Measurements from ENCODE around the gene PTGR3.
"Not testable (repeated sequence)": the region's sequence is repeated elsewhere in the genome, so short reads cannot be mapped to it uniquely, and the experiment has no call there.

Gene PTGR3

GRCh38 chr18:75202696-75203365 is 6.1 kb downstream of the PTGR3 start:
- no peak for DNase-seq (ENCODE audit: low read depth)

GRCh38 chr18:75201282-75202270 is 7.4 kb downstream of the PTGR3 start:
- no peak for DNase-seq (ENCODE audit: low read depth)

- DNase-seq (ENCODE audit: low read depth) = no peak
These were observed 8.2 kb downstream of the PTGR3 start for GRCh38 chr18:75200605-75201280.

- no peak for DNase-seq (ENCODE audit: low read depth)
These were observed 8.9 kb downstream of the PTGR3 start for GRCh38 chr18:75200071-75200470.

GRCh38 chr18:75199327-75199726 is 9.6 kb downstream of the PTGR3 start:
- no peak for DNase-seq (ENCODE audit: low read depth)

- DNase-seq (ENCODE audit: low read depth) = no peak
These were observed 10.9 kb downstream of the PTGR3 start for GRCh38 chr18:75198036-75198435.

GRCh38 chr18:75192899-75193298 is 16.0 kb downstream of the PTGR3 start:
- no peak for DNase-seq (ENCODE audit: low read depth)

GRCh38 chr18:75189696-75190095 is 19.2 kb downstream of the PTGR3 start:
- DNase-seq (ENCODE audit: low read depth) = no peak

GRCh38 chr18:75187702-75188101 is 21.2 kb downstream of the PTGR3 start:
- not testable (repeated sequence) for DNase-seq (ENCODE audit: low read depth)

- no peak for DNase-seq (ENCODE audit: low read depth)
These were observed 23.5 kb downstream of the PTGR3 start for GRCh38 chr18:75185460-75185859.

- DNase-seq (ENCODE audit: low read depth) = no peak
These were observed 24.9 kb downstream of the PTGR3 start for GRCh38 chr18:75183973-75184493.

- DNase-seq (ENCODE audit: low read depth) = no peak
These were observed 25.4 kb downstream of the PTGR3 start for GRCh38 chr18:75183524-75183923.

- DNase-seq (ENCODE audit: low read depth) = no peak
These were observed 28.9 kb downstream of the PTGR3 start for GRCh38 chr18:75179819-75180600.

- DNase-seq (ENCODE audit: low read depth) = no peak
These were observed 30.6 kb downstream of the PTGR3 start for GRCh38 chr18:75178376-75178775.

GRCh38 chr18:75176849-75177248 is 32.1 kb downstream of the PTGR3 start:
- no peak for DNase-seq (ENCODE audit: low read depth)

- DNase-seq (ENCODE audit: low read depth) = no peak
These were observed 35.2 kb downstream of the PTGR3 start for GRCh38 chr18:75173738-75174137.

GRCh38 chr18:75173125-75173432 is 35.9 kb downstream of the PTGR3 start:
- DNase-seq (ENCODE audit: low read depth) = peak; percentile 8

- no peak for DNase-seq (ENCODE audit: low read depth)
These were observed 36.4 kb downstream of the PTGR3 start for GRCh38 chr18:75172299-75173124.

GRCh38 chr18:75170916-75171315 is 38.0 kb downstream of the PTGR3 start:
- no peak for DNase-seq (ENCODE audit: low read depth)

- DNase-seq (ENCODE audit: low read depth) = no peak
These were observed 38.7 kb downstream of the PTGR3 start for GRCh38 chr18:75170022-75170789.
